Keratinocyte (primary cell): ENCODE measurements around the gene TAOK1. TPM values are rescaled to one million over a fixed set of nuclear protein-coding genes. Genes with fewer than 3 reads are reported as not detected.

ENCODE experiments used
- DNase-seq: peaks from one replicate; pipeline ENCODE4 v3.0.0-alpha.2; 2011; ENCODE audit warnings: low read depth, missing footprints, low spot score
- FAIRE-seq: peaks from 2 replicates; lab custom pipeline; 2011; peaks lifted over from hg19 to GRCh38; lab: Jason Lieb, UNC
- H2AFZ ChIP-seq: 2 replicates; pipeline ENCODE4 v1.6.0; 2012; ENCODE audit warnings: low read length, control low read depth, inconsistent platforms; ENCODE audit not compliant: control insufficient read depth
- H3K27ac ChIP-seq: 2 replicates; pipeline ENCODE4 v1.5.1; 2011; ENCODE audit warnings: low read length; ENCODE audit not compliant: control insufficient read depth, insufficient read depth
- H3K27me3 ChIP-seq: 3 replicates; pipeline ENCODE4 v1.6.0; 2011; ENCODE audit warnings: low read length; ENCODE audit not compliant: control insufficient read depth, insufficient read depth; ENCODE audit errors: extremely low read depth
- H3K36me3 ChIP-seq, 2 experiments: 2 replicates in 1 of 2; 3 replicates in 1 of 2; pipeline ENCODE4 v1.5.1; 2011; ENCODE audit warnings: low read length in 2 of 2, mild to moderate bottlenecking in 1 of 2; ENCODE audit not compliant: control insufficient read depth in 2 of 2, insufficient read depth in 2 of 2; ENCODE audit errors: extremely low read depth in 1 of 2
- H3K4me1 ChIP-seq: 3 replicates; pipeline ENCODE4 v1.5.1; 2011; ENCODE audit warnings: low read length; ENCODE audit not compliant: control insufficient read depth, insufficient read depth; ENCODE audit errors: extremely low read depth
- H3K4me2 ChIP-seq: 3 replicates; pipeline ENCODE4 v1.6.0; 2011; ENCODE audit warnings: low read depth, low read length; ENCODE audit not compliant: control insufficient read depth, insufficient read depth; ENCODE audit errors: extremely low read depth
- H3K4me3 ChIP-seq, 3 experiments: fragments of 200-600 bp in 1 of 3; sonication (generic) in 1 of 3; 2 replicates in 2 of 3; 3 replicates in 1 of 3; pipeline ENCODE4 v1.5.1; 2011 to 2016; ENCODE audit warnings: low read length in 3 of 3, mild to moderate bottlenecking in 3 of 3, control low read depth in 2 of 3, inconsistent platforms in 1 of 3, low read depth in 1 of 3, mixed read lengths in 1 of 3, mixed run types in 1 of 3, moderate library complexity in 1 of 3; ENCODE audit not compliant: control insufficient read depth in 2 of 3, insufficient read depth in 2 of 3; ENCODE audit errors: extremely low read depth in 1 of 3
- H3K79me2 ChIP-seq: 2 replicates; pipeline ENCODE4 v1.6.0; 2012; ENCODE audit warnings: low read length; ENCODE audit not compliant: control insufficient read depth, insufficient read depth
- H3K9ac ChIP-seq: 3 replicates; pipeline ENCODE4 v1.6.0; 2011; ENCODE audit warnings: low read length; ENCODE audit not compliant: control insufficient read depth, insufficient read depth; ENCODE audit errors: extremely low read depth
- H3K9me1 ChIP-seq: 3 replicates; pipeline ENCODE4 v1.6.0; 2011; ENCODE audit warnings: low read length; ENCODE audit not compliant: control insufficient read depth, insufficient read depth; ENCODE audit errors: extremely low read depth
- H3K9me3 ChIP-seq: 2 replicates; pipeline ENCODE4 v1.5.1; 2012; ENCODE audit warnings: low read depth, low read length; ENCODE audit not compliant: control insufficient read depth
- H4K20me1 ChIP-seq: 3 replicates; pipeline ENCODE4 v1.6.0; 2011; ENCODE audit warnings: low read length; ENCODE audit not compliant: control insufficient read depth, insufficient read depth; ENCODE audit errors: extremely low read depth
- EZH2 ChIP-seq: IDR thresholded peaks from one replicate; pipeline ENCODE4 v1.6.1; 2012; ENCODE audit warnings: inconsistent platforms, mild to moderate bottlenecking, low read length, moderate library complexity
- dilution Hi-C: fragments of 300-500 bp; cut with MboI; formaldehyde crosslinking; loops from one replicate; pipeline ENCODE4 v1.7.0; 2020; ENCODE audit warnings: low sequenced_read_pairs; ENCODE audit not compliant: extremely low pct_ligation_motif_present
- polyA plus RNA-seq, 5 experiments: library from polyadenylated mRNA; depleted of rRNA in 3 of 5; stranded (reverse) in 3 of 5; stranded (forward) in 1 of 5; unstranded in 1 of 5; fragments of >200 nt; gene quantifications; 1 replicate in 1 of 5; 2 replicates in 3 of 5; 3 replicates in 1 of 5; pipeline versions ENCODE4 v1.2.1 to v1.2.3, GENCODE V29; 2011 to 2012; ENCODE audit warnings: missing spikeins in 2 of 5, low read depth in 1 of 5, low replicate concordance in 1 of 5
- TF ChIP-seq, protein P1 (sequence below), 3 experiments: IDR thresholded peaks in 1 of 3; conservative IDR thresholded peaks in 1 of 3; optimal IDR thresholded peaks in 1 of 3; 2 replicates in 2 of 3; 3 replicates in 1 of 3; pipeline versions ENCODE3 to v1.5.1; 2011; ENCODE audit warnings: low read length in 3 of 3, mild to moderate bottlenecking in 3 of 3, moderate library complexity in 2 of 3, control low read depth in 1 of 3, inconsistent platforms in 1 of 3; ENCODE audit not compliant: insufficient read depth in 2 of 3; ENCODE audit errors: extremely low read depth in 1 of 3

The TAOK1 gene
- polyA plus RNA-seq, 1 donor (not counting 4 experiments of a cell fraction or from before 2014, with no cell fraction given): 26.7 TPM

DNA sequence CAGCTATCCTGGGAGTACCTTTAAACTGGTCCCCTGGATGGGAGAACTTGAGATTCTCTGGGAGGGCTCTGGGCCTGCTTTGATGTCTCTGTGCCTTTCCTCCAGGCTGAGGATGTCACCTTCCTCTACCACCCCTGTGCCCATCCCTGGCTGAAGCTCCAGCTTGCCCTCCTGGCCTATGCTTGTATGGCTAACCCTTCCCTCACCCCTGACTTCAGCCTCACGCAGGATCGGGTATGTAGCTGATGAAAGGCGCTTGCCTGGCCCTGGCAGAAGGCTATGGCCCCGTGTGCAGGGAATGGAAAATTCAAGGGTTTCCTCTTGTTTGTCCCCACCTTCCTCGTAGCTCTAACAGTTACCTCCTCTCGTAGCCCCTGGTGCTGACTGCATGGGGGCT, 181.3 kb downstream of the TAOK1 start:
- FAIRE-seq (no peak), DNase-seq (no peak)
- no peak for TF ChIP-seq EZH2
- TF ChIP-seq, protein P1, sequence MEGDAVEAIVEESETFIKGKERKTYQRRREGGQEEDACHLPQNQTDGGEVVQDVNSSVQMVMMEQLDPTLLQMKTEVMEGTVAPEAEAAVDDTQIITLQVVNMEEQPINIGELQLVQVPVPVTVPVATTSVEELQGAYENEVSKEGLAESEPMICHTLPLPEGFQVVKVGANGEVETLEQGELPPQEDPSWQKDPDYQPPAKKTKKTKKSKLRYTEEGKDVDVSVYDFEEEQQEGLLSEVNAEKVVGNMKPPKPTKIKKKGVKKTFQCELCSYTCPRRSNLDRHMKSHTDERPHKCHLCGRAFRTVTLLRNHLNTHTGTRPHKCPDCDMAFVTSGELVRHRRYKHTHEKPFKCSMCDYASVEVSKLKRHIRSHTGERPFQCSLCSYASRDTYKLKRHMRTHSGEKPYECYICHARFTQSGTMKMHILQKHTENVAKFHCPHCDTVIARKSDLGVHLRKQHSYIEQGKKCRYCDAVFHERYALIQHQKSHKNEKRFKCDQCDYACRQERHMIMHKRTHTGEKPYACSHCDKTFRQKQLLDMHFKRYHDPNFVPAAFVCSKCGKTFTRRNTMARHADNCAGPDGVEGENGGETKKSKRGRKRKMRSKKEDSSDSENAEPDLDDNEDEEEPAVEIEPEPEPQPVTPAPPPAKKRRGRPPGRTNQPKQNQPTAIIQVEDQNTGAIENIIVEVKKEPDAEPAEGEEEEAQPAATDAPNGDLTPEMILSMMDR (optimal IDR thresholded peaks at IDR 0.05 in 1 of 3, IDR thresholded peaks at IDR 0.05 in 1 of 3, conservative IDR thresholded peaks at IDR 0.05 in 1 of 3; ENCODE audit: extremely low read depth in 1 of 3, insufficient read depth in 2 of 3, low read length in 3 of 3): no peak
- Histone ChIP-seq H3K9me3 (no peaks in the 10 kb centered on the region), H3K4me3 (no peak overlapping the region), H2AFZ (no peak overlapping the region), H3K9ac (no peak overlapping the region), H3K27ac (no peak overlapping the region), H3K4me2 (no peak overlapping the region), H3K79me2 (no peaks in the 10 kb centered on the region), H3K9me1 (no peaks in the 10 kb centered on the region), H3K36me3 (peaks cover 2 to 25% of the 10 kb centered on the region in 2 experiments), H3K27me3 (no peaks in the 10 kb centered on the region), H3K4me1 (peaks cover 10% of the 10 kb centered on the region), H4K20me1 (peaks cover 5% of the 10 kb centered on the region)
- dilution Hi-C loops: no loop called here

DNA sequence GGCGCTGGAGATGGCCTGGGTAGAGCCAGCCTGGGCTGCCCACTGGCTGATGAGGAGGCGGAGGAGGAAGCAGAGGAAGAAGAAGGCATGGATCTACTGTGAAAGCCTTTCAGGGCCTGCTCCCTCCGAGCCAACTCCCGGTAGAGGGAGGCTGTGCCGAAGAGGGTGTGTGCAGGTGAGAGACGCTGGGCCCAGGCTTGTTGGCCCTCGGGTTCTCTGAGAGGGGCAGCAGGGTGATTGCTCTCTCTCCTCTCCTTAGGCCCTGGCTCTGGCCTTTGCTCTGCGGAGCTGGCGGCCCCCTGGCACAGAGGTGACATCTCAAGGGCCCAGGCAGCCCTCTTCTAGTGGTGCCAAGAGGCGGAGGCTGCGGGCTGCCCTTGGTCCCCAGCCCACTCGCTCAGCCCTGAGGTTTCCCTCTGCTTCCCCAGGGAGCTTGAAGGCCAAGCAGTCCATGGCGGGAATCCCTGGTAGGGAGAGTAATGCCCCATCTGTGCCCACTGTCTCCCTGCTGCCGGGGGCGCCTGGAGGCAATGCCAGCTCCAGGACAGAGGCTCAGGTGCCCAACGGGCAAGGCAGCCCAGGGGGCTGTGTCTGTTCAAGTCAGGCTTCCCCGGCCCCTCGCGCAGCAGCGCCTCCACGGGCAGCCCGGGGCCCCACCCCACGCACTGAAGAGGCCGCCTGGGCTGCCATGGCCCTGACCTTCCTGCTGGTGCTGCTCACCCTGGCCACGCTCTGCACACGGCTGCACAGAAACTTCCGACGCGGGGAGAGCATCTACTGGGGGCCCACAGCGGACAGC, 181.9 kb downstream of the TAOK1 start:
- H3K4me1 ChIP-seq: peaks cover 10% of the 10 kb centered on the region
- no peak for DNase-seq
- no peaks in the 10 kb centered on the region for H3K79me2 ChIP-seq
- H3K36me3 ChIP-seq: peaks cover 8 to 29% of the 10 kb centered on the region in 2 experiments
- H2AFZ ChIP-seq: no peak overlapping the region
- FAIRE-seq: no peak
- no peak overlapping the region for H3K9ac ChIP-seq
- no peaks in the 10 kb centered on the region for H3K9me1 ChIP-seq
- dilution Hi-C loops: no loop called here
- no peak overlapping the region for H3K27ac ChIP-seq
- no peak overlapping the region for H3K4me2 ChIP-seq
- peaks cover 5% of the 10 kb centered on the region for H4K20me1 ChIP-seq
- TF ChIP-seq, protein P1 (optimal IDR thresholded peaks at IDR 0.05 in 1 of 3, IDR thresholded peaks at IDR 0.05 in 1 of 3, conservative IDR thresholded peaks at IDR 0.05 in 1 of 3; ENCODE audit: extremely low read depth in 1 of 3, insufficient read depth in 2 of 3, low read length in 3 of 3): no peak
- TF ChIP-seq EZH2: no peak
- H3K27me3 ChIP-seq: no peaks in the 10 kb centered on the region
- no peaks in the 10 kb centered on the region for H3K9me3 ChIP-seq
- H3K4me3 ChIP-seq: no peak overlapping the region
